ENCODE measurements around the gene EIF1.

- TF ChIP-seq YY1 (IDR thresholded peaks at IDR 0.05; ENCODE audit: low read depth) (no peak), TEAD4 (IDR thresholded peaks at IDR 0.05) (no peak), ZBTB7A (IDR thresholded peaks at IDR 0.05; ENCODE audit: low read depth) (no peak), CEBPB (IDR thresholded peaks at IDR 0.05) (no peak), RAD21 (IDR thresholded peaks at IDR 0.05; ENCODE audit: low read depth) (no peak), FOXM1 (IDR thresholded peaks at IDR 0.05; ENCODE audit: borderline replicate concordance, low read depth) (no peak), REST (IDR thresholded peaks at IDR 0.05; ENCODE audit: low read depth) (no peak), EP300 (IDR thresholded peaks at IDR 0.05; ENCODE audit: borderline replicate concordance) (no peak), EGR1 (IDR thresholded peaks at IDR 0.05) (no peak)
Observed at GRCh38 chr17:41736983-41737679, 48.4 kb downstream of the EIF1 start.

Measured in Ishikawa (cell line).